ENCODE data around the gene ANKRD12.
A peak's percentile ranks its signal among the peaks of the same experiment; 100 is the strongest.

Gene ANKRD12

DNA sequence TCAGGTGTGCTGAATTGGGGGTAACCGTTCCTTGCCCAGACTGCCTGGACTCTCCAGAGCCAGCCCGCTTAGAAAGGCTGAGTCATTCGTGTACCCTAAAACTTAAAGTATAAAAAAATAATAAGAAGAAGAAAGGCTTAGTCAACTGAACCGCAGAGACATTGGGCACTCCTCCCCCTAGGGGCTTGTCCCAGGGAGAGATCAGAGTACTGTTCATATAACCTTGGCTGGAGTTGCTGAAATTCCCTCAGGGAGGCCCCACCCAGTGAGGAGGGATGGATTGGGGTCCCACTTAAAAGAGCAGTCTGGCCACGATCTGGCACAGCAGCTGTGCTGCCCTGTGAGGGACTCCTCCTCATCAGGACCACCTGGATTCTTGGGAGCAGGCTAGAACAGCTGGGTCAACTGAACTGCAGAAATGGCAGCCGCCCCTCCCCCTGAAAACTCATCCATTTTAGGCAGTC, 37.2 kb downstream of the ANKRD12 start:
- TF ChIP-seq, protein P1, sequence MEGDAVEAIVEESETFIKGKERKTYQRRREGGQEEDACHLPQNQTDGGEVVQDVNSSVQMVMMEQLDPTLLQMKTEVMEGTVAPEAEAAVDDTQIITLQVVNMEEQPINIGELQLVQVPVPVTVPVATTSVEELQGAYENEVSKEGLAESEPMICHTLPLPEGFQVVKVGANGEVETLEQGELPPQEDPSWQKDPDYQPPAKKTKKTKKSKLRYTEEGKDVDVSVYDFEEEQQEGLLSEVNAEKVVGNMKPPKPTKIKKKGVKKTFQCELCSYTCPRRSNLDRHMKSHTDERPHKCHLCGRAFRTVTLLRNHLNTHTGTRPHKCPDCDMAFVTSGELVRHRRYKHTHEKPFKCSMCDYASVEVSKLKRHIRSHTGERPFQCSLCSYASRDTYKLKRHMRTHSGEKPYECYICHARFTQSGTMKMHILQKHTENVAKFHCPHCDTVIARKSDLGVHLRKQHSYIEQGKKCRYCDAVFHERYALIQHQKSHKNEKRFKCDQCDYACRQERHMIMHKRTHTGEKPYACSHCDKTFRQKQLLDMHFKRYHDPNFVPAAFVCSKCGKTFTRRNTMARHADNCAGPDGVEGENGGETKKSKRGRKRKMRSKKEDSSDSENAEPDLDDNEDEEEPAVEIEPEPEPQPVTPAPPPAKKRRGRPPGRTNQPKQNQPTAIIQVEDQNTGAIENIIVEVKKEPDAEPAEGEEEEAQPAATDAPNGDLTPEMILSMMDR (IDR thresholded peaks at IDR 0.05; ENCODE audit: extremely low read depth, insufficient read depth, missing control alignments) = no peak
- DNase-seq (ENCODE audit: low spot score) = peak; percentile 21
- in situ Hi-C loops (cut with MboI; ENCODE audit: low pct_unique_long_range_greater_than_20kb, low sequenced_read_pairs, unreplicated experiment) = no loop called here

DNA sequence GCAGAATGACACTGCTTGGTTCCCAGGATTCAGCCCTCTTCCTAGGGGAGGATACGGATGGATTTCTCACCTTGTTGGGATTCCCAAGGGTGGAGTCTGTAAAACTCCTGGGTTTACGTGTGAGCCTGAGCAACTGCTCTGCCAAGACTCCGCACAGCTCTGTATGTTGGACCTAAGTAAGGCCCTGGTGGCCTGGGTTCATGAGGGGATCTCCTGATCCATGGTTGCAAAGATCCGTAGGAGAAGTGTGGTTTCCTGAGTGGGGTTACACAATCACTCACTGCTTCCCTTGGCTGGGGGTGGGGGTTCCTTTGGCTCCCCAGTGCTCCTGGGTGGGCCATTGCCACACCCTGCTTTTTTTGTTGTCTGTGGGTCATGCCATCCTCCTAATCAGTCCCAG, 37.7 kb downstream of the ANKRD12 start:
- in situ Hi-C loops (cut with MboI; ENCODE audit: low pct_unique_long_range_greater_than_20kb, low sequenced_read_pairs, unreplicated experiment) = no loop called here
- no peak for DNase-seq (ENCODE audit: low spot score)
- TF ChIP-seq, protein P1 (IDR thresholded peaks at IDR 0.05; ENCODE audit: extremely low read depth, insufficient read depth, missing control alignments) = no peak

DNA sequence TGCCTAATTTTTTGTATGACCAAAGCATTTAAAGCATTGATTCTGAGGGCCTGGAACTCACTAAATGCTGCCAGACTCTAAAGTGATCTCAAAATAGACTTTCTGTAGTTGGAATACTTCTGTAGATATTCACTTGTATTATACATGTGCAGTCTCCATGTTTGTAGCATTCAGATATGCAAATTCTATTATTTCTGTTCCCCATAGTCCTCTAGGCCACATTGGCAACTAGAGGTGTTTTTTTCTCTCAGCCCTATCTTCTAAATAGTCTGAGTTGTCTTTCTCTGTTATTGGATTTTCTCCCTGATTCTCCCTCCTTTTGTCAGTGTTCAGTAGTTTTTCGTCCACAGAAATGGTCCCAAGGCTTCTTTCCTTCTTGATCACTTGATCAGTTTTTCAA, 38.5 kb downstream of the ANKRD12 start:
- no peak for DNase-seq (ENCODE audit: low spot score)
- in situ Hi-C loops (cut with MboI; ENCODE audit: low pct_unique_long_range_greater_than_20kb, low sequenced_read_pairs, unreplicated experiment) = no loop called here
- TF ChIP-seq, protein P1 (IDR thresholded peaks at IDR 0.05; ENCODE audit: extremely low read depth, insufficient read depth, missing control alignments) = no peak

DNA sequence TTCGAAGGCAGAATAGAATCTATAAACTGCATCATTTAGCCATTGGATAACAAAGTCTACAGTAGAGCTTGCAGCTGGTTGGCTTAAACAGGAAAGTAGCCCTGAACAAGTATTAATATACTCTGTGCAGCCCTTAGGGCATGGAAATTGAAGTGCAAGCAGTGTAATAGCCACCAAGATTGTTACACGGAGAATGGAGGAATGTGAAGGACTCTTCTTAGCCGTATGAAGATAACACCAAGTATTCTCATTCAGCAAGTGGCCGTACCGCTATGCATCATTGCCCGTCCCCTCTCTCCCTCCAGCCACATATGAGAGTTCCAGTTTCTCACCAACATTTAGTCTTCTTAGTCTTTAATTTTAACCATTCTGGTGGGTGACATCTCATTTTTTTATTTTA, 40.5 kb downstream of the ANKRD12 start:
- in situ Hi-C loops (cut with MboI; ENCODE audit: low pct_unique_long_range_greater_than_20kb, low sequenced_read_pairs, unreplicated experiment) = no loop called here
- TF ChIP-seq, protein P1 (IDR thresholded peaks at IDR 0.05; ENCODE audit: extremely low read depth, insufficient read depth, missing control alignments) = no peak
- no peak for DNase-seq (ENCODE audit: low spot score)

DNA sequence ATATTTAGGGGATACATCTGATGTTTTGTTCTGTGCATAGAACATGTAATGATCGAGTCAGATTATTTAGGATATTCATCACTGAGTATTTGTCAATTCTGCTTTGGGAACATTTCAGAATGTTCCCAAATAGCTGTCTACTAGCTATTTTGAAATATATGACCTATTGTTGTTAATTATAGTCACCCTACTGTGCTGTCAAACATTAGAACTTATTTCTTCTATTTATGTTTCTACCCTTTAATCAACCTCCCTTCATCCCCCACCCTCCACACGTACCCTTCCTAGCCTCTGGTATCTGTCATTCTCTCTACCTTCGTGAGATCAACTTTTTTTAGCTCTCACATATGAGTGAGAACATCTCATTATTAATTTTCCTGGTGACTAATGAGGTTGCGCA, 40.9 kb downstream of the ANKRD12 start:
- no peak for DNase-seq (ENCODE audit: low spot score)
- in situ Hi-C loops (cut with MboI; ENCODE audit: low pct_unique_long_range_greater_than_20kb, low sequenced_read_pairs, unreplicated experiment) = no loop called here
- TF ChIP-seq, protein P1 (IDR thresholded peaks at IDR 0.05; ENCODE audit: extremely low read depth, insufficient read depth, missing control alignments) = no peak

DNA sequence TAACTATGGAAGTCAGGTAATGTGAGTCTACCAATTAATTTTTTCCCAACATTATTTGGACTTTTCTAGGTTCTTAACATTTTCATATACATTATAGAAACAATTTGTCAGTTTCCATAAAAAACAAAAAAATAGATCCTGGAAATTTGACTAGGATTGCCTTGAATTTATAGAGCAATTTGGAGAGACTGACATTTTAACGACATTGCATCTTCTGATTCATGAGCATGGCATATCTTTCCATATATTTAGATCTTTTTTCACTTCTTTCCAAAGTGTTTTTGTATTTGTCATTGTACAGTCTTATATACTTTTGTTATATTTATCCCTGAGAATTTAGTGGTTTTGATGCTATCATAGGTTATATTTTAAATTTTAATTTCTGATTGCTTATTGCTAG, 42.0 kb downstream of the ANKRD12 start:
- DNase-seq (ENCODE audit: low spot score) = no peak
- TF ChIP-seq, protein P1 (IDR thresholded peaks at IDR 0.05; ENCODE audit: extremely low read depth, insufficient read depth, missing control alignments) = no peak
- in situ Hi-C loops (cut with MboI; ENCODE audit: low pct_unique_long_range_greater_than_20kb, low sequenced_read_pairs, unreplicated experiment) = no loop called here

DNA sequence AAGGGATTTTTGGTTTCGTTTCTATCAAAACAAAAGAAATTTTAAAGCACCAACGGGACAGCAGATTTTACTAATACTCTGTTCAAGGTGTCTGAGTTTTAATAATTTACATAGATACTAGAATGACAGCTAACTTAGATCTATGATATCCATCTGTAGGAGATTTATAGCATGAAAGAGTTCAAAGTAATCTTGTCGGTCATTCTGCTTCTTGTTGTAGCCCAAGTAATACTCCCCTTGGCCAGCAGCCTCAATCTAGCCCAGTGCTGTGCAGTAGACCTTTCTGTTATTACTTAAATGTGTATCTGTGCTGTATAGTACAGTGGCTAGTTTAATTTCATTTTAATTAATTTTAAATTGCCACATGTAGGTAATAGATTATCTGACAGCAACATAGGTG, 44.7 kb downstream of the ANKRD12 start:
- TF ChIP-seq, protein P1 (IDR thresholded peaks at IDR 0.05; ENCODE audit: extremely low read depth, insufficient read depth, missing control alignments) = no peak
- DNase-seq (ENCODE audit: low spot score) = no peak
- in situ Hi-C loops (cut with MboI; ENCODE audit: low pct_unique_long_range_greater_than_20kb, low sequenced_read_pairs, unreplicated experiment) = no loop called here

Measured in GM13977 (cell line).